Measurements from ENCODE around the gene DNAI2. TPM values are rescaled to one million over a fixed set of nuclear protein-coding genes. Genes with fewer than 3 reads are reported as not detected.
A peak's percentile ranks its signal among the peaks of the same experiment; 100 is the strongest.

DNAI2 gene
- polyA plus RNA-seq, 2 of the 4 experiments (the other 2 are of a cell fraction) = not detected

GRCh38 chr17:74351552-74352210 is 77.6 kb downstream of the DNAI2 start (continued):
- TF ChIP-seq MYC (IDR thresholded peaks at IDR 0.05; ENCODE audit: borderline replicate concordance, low read length) = no peak
- no peak for TF ChIP-seq SREBF2 (IDR thresholded peaks at IDR 0.05)

GRCh38 chr17:74353446-74354060 is 79.5 kb downstream of the DNAI2 start:
- ChIA-PET POLR2A (no interaction called here), CTCF (interaction anchor here (0.8 to 34.5 kb wide), 11 partner anchors 9 to 179 kb away, joined by 3 to 674 read pairs (median 7); partner anchors contain the start of genes BTBD17 and GPR142)
- 61% methylated on average over 10 of the region's 10 CpGs for WGBS (ENCODE audit: missing lambda C conversion rate)
- H3K4me2 ChIP-seq = peak overlapping the region; percentile 60
- DNase-seq (ENCODE audit: low read depth in 1 of 2, low spot score in 1 of 2) (no peak), ATAC-seq (no peak), FAIRE-seq (no peak)
- peaks cover 18% of the 10 kb centered on the region; the same call in 1 of the 3 replicates for H3K4me1 ChIP-seq
- H3K27ac ChIP-seq = no peak overlapping the region
- no peak overlapping the region for H3K4me3 ChIP-seq
- H3K9me3 ChIP-seq = no peaks in the 10 kb centered on the region
- TF ChIP-seq KDM1A (IDR thresholded peaks at IDR 0.05; ENCODE audit: low read depth) (no peak), ZSCAN20 (CRISPR knock-in tag; IDR thresholded peaks at IDR 0.05) (no peak), FOXS1 (CRISPR knock-in tag; IDR thresholded peaks at IDR 0.05) (no peak), RNF2 (IDR thresholded peaks at IDR 0.05; ENCODE audit: borderline replicate concordance, low read depth) (no peak), MAFK (IDR thresholded peaks at IDR 0.05; ENCODE audit: partially characterized antibody) (no peak), HOXA7 (CRISPR knock-in tag; IDR thresholded peaks at IDR 0.05) (no peak), PHF8 (IDR thresholded peaks at IDR 0.05; ENCODE audit: borderline replicate concordance, low read depth) (no peak), BHLHE40 (IDR thresholded peaks at IDR 0.05; ENCODE audit: low read depth, low read length) (no peak), EHMT2 (IDR thresholded peaks at IDR 0.05; ENCODE audit: low read depth) (no peak), GATA3 (IDR thresholded peaks at IDR 0.05; ENCODE audit: borderline replicate concordance) (no peak), KDM5A (IDR thresholded peaks at IDR 0.05) (no peak)

- CTCF ChIA-PET = interaction anchor here (0.6 to 34.5 kb wide), 5 partner anchors 10 to 52 kb away, joined by 4 to 674 read pairs (median 7); partner anchors contain the start of genes BTBD17 and GPR142
- peak; percentile 46 to 83; a peak in 5 of 6 replicates for ATAC-seq
- no peak overlapping the region for H3K4me3 ChIP-seq
These were observed 80.1 kb downstream of the DNAI2 start for GRCh38 chr17:74354123-74354522.

More at GRCh38 chr17:74354123-74354522, 80.1 kb downstream of the DNAI2 start:
- POLR2A ChIA-PET = no interaction called here
- no peak for FAIRE-seq
- peak; percentile 77 to 82 for DNase-seq (ENCODE audit: low read depth in 1 of 2, low spot score in 1 of 2)
- H3K4me2 ChIP-seq = peak overlapping the region; percentile 60
- TF ChIP-seq MAX (IDR thresholded peaks at IDR 0.05) (peak; percentile 69), SMC3 (IDR thresholded peaks at IDR 0.05) (peak; percentile 74), CTCF (IDR thresholded peaks at IDR 0.05) (peak; percentile 87), HOXA7 (CRISPR knock-in tag; IDR thresholded peaks at IDR 0.05) (no peak), RAD21 (conservative IDR thresholded peaks at IDR 0.05 in 1 of 2, IDR thresholded peaks at IDR 0.05 in 1 of 2) (peak; percentile 54 to 56)
- H3K4me1 ChIP-seq = peaks cover 18% of the 10 kb centered on the region; the same call in 1 of the 3 replicates
- H3K27ac ChIP-seq = no peak overlapping the region
- 2% methylated on average over 15 of the region's 29 CpGs for WGBS (ENCODE audit: missing lambda C conversion rate)
- no peaks in the 10 kb centered on the region for H3K9me3 ChIP-seq
